ENCODE results near the gene HIF3A. TPM values are rescaled to one million over a fixed set of nuclear protein-coding genes. Genes with fewer than 3 reads are reported as not detected.

Gene HIF3A
- total RNA-seq, 1 donor from 2014 or later, result 64.1 TPM

- Histone ChIP-seq H3K36me3 (peaks cover 89% of the 10 kb centered on the region), H3K4me1 (no peaks in the 10 kb centered on the region), H3K4me3 (no peak overlapping the region), H3K27ac (no peak overlapping the region), H3K27me3 (ENCODE audit: low read depth) (no peaks in the 10 kb centered on the region), H3K9me3 (peaks cover 21% of the 10 kb centered on the region)
- DNase-seq, result no peak
- TF ChIP-seq CTCF (IDR thresholded peaks at IDR 0.05), result no peak
- intact Hi-C loops (cut with DNase I), result no loop called here
- ATAC-seq, result no peak
These were observed 29.8 kb downstream of the HIF3A start for GRCh38 chr19:46326608-46327007.

- Histone ChIP-seq H3K4me1 (no peaks in the 10 kb centered on the region), H3K9me3 (peaks cover 21% of the 10 kb centered on the region), H3K27ac (no peak overlapping the region), H3K4me3 (no peak overlapping the region), H3K27me3 (ENCODE audit: low read depth) (no peaks in the 10 kb centered on the region), H3K36me3 (peaks cover 86% of the 10 kb centered on the region)
- no peak for DNase-seq
- intact Hi-C loops (cut with DNase I), result no loop called here
- ATAC-seq, result no peak
- TF ChIP-seq CTCF (IDR thresholded peaks at IDR 0.05), result no peak
These were observed 31.2 kb downstream of the HIF3A start for GRCh38 chr19:46328079-46328478.

- peaks cover 74% of the 10 kb centered on the region for H3K36me3 ChIP-seq
These were observed 33.6 kb downstream of the HIF3A start for GRCh38 chr19:46330319-46330918.

GRCh38 chr19:46337487-46337886 lies 40.6 kb downstream of the HIF3A start:
- TF ChIP-seq CTCF (IDR thresholded peaks at IDR 0.05), result no peak
- no peaks in the 10 kb centered on the region for H3K9me3 ChIP-seq
- intact Hi-C loops (cut with DNase I), result no loop called here
- no peak for DNase-seq
- no peak for ATAC-seq
- no peak overlapping the region for H3K4me3 ChIP-seq
- H3K36me3 ChIP-seq, result peaks cover 72% of the 10 kb centered on the region
- H3K27me3 ChIP-seq (ENCODE audit: low read depth), result no peaks in the 10 kb centered on the region
- H3K27ac ChIP-seq, result no peak overlapping the region
- no peaks in the 10 kb centered on the region for H3K4me1 ChIP-seq

More at GRCh38 chr19:46330319-46330918, 33.6 kb downstream of the HIF3A start:
- no peak for TF ChIP-seq CTCF (IDR thresholded peaks at IDR 0.05)
- intact Hi-C loops (cut with DNase I), result no loop called here
- peaks cover 21% of the 10 kb centered on the region for H3K9me3 ChIP-seq
- H3K4me1 ChIP-seq, result no peaks in the 10 kb centered on the region
- no peaks in the 10 kb centered on the region for H3K27me3 ChIP-seq (ENCODE audit: low read depth)
- no peak for DNase-seq
- no peak overlapping the region for H3K4me3 ChIP-seq
- ATAC-seq, result no peak
- H3K27ac ChIP-seq, result no peak overlapping the region

- Histone ChIP-seq H3K36me3 (peaks cover 71% of the 10 kb centered on the region), H3K4me1 (no peaks in the 10 kb centered on the region), H3K4me3 (no peak overlapping the region), H3K9me3 (no peaks in the 10 kb centered on the region), H3K27me3 (ENCODE audit: low read depth) (no peaks in the 10 kb centered on the region), H3K27ac (no peak overlapping the region)
- ATAC-seq (no peak), DNase-seq (no peak)
- intact Hi-C loops (cut with DNase I), result no loop called here
- TF ChIP-seq CTCF (IDR thresholded peaks at IDR 0.05), result no peak
These were observed 42.6 kb downstream of the HIF3A start for GRCh38 chr19:46339446-46339845.

Data from lower lobe of right lung (tissue), 2 donors.